ENCODE measurements around the gene KLHL17.

- TF ChIP-seq PRDM15 (CRISPR knock-in tag; IDR thresholded peaks at IDR 0.05), result no peak
- TF ChIP-seq EZH2 (IDR thresholded peaks at IDR 0.05; ENCODE audit: borderline replicate concordance, control insufficient read depth, low read depth, low read length), result no peak
- TF ChIP-seq ZNF274 (IDR thresholded peaks at IDR 0.05; ENCODE audit: insufficient read depth, insufficient read length), result no peak
- no peak for TF ChIP-seq SIX5 (IDR thresholded peaks at IDR 0.05; ENCODE audit: low read depth, low read length, severe bottlenecking)
- TF ChIP-seq E4F1 (IDR thresholded peaks at IDR 0.05; ENCODE audit: borderline replicate concordance, partially characterized antibody), result no peak
Measured at GRCh38 chr1:965526-966134, 5.2 kb downstream of the KLHL17 start.
